Measurements from ENCODE around the gene AP2B1.

GRCh38 chr17:35752945-35753764 lies 166.0 kb downstream of the AP2B1 start, which contains the start of gene GAS2L2:
- TF ChIP-seq CTCF (IDR thresholded peaks at IDR 0.05) (no peak), POLR2A (IDR thresholded peaks at IDR 0.05) (no peak)

Measured in heart left ventricle (tissue), 13 donors.